SKM-1 treated with dmso at 0.1 percent for 144 hours (cell line): ENCODE results near the gene CDKL4.
"Not testable (repeated sequence)": the region's sequence is repeated elsewhere in the genome, so short reads cannot be mapped to it uniquely, and the experiment has no call there.

Source experiments
- DNase-seq: peaks from one replicate; lab custom pipeline; 2025; ENCODE audit not compliant: unreplicated experiment; lab: John Stamatoyannopoulos, UW

The CDKL4 gene

DNA sequence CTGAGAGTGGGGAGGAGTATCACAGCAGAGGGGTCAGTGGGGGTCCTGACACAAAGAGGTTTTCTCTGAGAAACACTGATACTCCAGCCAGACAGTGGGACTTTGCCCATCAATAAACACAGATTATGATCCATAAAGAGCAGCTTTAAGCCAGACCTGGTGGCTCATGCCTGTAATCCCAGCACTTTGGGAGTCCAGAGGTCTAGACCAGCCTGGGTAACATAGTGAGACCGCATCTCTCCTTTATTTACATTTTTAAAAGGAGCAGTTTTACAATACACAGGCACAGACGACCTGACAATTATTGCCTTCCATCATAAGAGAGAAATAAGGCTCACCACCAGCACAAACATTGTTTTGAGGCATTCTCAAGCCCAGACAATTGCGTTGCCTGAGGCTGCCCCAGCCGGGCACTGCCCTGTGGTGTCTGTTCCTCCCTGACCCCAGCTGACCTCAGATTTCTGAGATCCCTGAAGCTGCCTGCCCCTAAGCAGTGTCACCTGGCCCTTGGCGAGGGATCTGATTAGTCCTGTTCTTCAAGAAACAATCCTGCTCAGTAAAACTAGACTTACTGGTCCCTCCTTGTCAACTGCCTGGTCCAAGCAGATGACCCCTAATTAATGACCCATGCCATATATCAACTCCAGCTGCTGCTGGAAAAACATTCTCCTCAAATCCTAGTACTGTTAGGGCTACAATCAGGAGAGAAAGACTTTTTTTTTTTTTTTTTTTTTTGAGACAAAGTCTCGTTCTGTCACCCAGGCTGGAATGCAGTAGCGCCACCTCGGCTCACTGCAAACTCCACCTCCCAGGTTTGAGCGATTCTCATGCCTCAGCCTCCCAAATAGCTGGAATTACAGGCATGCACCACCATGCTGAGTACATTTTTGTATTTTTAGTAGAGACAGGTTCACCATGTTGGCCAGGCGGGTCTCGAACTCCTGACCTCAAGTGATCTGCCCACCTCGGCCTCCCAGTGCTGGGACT, 63.5 kb downstream of the CDKL4 start:
- DNase-seq: no peak

DNA sequence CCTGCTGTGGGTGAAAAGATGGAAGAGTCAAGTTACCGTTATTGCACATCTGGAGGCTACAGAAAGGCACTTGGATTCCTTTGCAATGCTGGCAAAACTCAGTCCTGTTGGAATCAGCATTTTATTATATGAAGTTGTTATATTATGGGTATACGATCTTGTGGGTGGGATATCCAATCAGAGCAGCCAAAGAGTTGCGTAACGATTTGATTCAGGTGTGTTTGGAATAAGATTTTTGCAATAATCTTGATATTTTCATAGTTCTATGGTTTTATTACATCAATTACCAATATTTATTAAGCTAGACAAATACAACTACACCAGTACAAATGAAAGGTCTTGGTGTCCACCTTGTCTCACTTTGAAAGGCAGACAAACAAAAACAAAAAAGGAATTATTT, 65.0 kb downstream of the CDKL4 start:
- DNase-seq: no peak

DNA sequence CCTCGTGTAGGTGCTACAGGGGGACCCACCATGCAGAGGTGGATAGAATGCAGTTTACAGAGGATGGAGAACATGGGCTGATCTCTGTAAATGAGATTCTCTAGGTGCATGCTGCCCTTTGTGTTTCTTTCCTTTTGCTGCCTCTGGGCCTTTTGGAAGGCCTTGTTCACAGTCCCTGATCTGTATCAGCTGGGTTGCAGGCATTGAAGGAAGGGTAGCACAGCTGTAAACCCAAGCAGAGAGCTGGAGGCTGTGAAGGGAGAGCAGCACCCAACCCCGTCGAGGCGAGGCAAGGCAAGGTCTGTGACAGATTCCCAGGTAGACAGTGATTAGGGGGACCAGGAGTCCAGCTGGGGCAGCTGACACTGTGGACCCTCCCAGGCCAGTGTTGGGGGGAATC, 66.8 kb downstream of the CDKL4 start:
- no peak for DNase-seq

DNA sequence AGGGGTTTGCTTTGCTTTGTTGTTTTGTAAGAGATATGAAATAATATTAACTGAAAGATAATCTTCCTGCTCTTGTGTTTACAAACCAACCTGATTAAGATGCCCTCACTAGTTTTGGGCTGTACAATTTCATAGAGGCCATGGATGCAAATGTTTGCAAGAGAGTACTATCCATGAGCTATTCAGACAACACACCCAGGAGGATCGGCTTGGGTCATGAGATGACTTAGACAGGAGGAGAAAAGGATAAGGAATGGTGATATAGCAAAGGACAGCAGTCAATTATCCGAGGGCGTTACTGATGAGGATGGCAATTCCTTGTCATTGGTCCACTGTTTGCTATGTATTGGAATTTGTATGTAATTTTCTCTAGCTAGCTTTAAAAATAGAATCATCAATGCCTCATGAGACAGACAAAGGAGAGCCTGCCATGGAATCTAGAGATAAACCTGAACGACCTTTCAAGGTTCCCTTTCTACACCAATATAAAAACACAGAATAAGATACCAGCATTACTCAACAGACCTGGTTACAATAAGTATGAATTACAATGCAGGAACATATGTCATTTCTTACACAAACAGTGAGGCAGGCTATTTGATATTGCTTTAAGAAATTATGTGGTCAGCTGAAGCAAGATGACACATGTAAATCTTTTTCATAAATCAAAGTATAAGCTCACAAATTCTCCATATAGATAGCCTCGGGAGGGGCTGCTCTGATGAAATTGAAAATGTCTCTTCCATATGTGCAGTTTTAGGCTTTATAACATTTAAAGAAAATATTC, 68.6 kb downstream of the CDKL4 start:
- no peak for DNase-seq

DNA sequence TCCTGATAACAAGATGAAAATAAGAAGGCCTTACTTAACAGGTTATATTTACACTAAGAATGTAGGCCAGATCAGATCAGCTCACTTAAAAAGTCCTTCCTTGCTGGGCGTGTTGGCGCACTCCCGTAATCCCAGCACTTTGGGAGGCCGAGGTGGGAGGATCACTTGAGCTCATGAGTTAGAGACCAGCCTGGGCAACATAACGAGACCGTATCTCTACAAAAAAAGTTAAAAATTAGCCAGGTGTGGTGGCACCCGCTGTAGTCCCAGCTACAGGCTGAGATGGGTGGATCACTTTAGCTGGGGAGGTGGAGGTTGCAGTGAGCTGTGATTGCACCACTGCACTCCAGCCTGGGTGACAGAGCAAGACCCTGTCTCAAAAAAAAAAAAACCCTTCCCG, 69.7 kb downstream of the CDKL4 start:
- DNase-seq: no peak

DNA sequence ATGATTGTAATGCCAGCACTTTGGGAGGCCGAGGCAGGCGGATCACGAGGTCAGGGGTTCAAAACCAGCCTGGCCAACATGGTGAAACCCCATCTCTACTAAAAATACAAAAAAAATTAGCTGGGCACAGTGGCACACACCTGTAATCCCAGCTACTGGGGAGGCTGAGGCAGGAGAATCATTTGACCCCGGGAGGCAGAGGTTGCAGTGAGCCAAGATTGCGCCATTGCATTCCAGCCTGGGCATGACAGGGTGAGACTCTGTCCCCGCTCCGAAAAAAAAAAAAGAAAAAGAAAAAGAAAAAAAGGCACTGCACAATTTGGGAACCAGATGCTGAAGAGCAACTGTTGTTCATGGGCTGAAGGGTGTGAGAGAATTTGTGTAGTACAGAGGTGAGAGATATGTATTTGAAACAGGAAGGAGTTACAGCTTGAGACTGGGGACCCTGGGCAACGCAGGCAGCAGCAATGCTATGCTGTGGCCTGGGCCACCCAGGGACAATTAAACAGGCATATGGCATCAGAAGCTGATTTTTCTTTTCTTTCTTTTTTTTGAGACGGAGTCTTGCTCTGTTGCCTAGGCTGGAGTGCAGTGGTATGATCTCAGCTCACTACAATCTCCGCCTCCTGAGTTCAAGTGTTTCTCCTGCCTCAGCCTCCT, 71.6 kb downstream of the CDKL4 start:
- DNase-seq: not testable (repeated sequence)

DNA sequence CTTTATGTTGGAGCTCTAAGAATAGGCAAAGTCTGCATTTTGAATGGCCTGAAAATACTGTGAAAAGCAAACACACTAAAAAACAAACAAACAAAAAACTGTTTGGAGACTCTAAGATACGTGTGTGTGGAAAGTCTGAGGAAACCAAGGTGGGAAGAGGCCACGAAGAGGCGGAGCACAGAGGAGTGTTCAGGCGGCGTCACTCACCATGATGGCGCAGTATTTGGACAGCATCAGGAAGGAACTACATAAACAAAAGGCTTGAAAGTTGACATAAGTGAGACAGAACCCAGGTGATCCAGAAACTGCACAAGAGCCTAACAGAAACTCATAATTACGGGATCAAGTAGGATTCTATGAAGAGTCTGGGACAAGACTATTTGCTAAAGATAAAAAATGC, 72.1 kb downstream of the CDKL4 start:
- DNase-seq: no peak

DNA sequence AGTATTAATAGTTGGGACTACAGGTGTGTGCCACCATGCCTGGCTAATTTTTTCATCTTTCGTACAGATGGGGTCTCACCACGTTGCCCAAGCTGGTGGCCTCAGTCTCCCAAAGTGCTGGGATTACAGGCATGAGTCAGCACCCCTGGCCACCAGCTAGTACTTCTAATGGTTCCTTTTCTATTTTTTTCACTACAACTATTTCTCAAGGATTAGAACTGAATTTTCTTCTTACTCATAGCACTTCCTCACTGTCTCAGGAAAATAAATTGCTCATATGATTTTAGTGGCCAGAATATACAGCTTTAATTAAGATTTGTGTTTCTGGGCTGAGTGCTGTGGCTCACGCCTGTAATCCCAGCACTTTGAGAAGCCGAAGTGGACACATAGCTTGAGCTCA, 79.7 kb downstream of the CDKL4 start:
- DNase-seq: no peak

DNA sequence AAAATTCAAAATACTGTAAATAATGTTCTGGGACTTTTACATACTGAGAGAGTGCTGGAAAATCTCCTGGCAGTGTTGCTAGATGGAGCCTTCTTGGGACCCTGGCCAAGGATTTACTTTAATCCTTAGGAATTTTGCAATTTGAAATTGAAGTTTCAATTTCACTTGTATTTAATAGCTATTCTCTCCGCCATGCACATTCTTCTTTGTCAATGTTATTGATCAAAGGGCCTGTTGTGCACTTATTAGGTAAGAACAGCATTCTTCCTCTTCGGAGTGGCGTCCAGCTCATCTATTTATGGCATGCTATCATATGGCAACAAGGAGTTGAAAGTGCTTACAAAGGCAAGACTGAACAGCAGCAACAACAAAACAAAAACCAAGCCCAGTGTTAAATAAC, 82.8 kb downstream of the CDKL4 start:
- no peak for DNase-seq

DNA sequence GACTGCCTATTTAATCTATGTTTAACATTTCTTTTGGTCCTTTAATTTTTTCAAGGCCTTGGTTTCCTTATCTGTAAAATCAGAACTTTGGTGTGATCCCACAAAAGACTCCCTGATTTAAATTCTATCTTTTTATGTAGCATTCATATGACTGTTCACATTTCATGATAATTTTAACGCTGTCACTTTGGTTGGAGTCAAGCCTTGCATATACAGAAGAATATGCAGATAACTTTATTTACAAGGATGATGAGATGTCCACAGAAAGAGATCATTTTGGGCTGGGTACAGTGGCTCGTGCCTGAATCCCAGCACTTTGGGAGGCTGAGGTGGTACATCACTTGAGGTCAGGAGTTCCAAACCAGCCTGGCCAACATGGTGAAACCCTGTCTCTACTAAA, 84.5 kb downstream of the CDKL4 start:
- no peak for DNase-seq

DNA sequence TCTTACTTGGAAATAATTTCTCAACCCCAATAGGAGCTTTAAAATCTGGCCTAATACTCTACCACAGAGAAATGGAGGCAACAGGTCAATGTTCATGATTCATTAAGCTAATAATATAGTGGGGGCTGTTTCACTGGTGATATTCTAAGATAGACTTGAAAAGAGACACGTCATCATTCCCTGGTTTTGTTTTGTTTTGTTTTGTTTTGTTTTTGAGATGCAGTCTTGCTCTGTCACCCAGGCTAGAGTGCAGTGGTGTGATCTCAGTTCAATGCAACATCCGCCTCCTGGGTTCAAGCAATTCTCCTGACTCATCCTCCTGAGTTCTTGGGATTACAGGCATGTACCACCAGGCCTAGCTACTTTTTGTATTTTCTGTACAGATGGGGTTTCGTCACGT, 85.4 kb downstream of the CDKL4 start:
- DNase-seq: no peak

DNA sequence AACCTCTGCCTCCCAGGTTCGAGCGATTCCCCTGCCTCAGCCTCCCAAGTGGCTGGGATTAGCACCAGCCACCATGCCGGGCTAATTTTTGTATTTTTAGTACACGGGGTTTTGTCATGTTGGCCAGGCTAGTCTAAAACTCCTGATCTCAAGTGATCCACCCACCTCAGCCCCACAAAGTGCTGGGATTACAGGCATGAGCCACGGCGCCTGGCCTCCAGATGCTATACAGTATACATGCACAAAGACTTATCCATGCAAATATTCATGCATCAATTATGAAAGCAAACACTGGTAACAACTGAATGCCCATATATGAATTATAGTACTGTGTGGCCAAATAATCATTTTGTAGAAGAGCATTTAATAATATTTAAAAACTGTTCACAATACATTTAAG, 86.9 kb downstream of the CDKL4 start:
- no peak for DNase-seq

DNA sequence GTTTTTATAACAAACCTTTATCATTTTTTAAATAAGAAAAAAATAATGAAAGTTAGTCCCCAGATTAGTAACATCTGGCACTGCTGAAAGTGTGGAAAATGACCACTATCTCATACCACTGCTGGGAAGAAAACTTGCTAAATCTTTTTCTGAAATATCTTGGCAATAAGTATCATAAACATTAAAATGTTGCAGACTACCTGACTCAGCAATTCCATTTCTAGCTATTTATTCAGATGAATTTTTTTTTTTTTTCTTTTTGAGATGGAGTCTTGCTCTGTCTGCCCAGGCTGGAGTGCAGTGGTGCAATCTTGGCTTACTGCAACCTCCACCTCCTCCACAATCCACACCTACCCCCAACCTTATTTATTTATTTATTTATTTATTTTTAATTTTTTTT, 87.7 kb downstream of the CDKL4 start:
- DNase-seq: no peak

DNA sequence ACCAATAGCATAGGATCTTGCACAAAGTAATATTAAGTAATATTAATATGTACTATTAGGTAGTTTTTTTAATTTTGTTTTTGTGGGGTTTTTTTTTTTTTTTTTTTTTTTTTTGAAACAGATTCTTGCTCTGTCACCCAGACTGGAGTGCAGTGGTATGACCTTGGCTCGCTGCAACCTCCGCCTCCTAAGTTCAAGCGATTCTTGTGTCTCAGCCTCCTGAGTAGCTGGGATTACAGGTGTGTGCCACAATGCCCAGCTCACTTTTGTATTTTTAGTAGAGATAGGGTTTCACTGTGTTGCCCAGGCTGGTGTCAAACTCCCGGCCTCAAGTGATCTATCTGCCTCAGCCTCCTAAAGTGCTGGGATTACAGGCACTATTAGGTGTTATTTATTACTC, 88.2 kb downstream of the CDKL4 start:
- not testable (repeated sequence) for DNase-seq

DNA sequence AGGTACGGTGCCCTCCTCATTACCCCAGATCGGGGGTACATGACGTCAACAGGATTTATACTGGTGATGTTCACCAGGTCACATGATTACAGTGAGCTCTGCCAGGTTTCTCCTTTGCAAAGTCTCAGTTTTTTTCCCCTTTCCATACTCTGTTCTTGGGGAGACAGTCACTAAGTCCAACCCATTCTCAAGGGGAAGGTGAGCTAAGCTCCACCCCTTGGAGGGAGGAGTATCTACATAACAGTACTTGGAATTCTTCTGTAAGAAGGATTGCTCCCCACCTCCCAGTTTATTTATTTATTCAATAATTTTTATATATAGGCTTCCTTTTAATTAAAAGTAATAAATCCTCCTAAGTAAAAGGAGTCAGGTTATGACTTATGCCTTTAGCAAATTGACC, 88.8 kb downstream of the CDKL4 start:
- no peak for DNase-seq

DNA sequence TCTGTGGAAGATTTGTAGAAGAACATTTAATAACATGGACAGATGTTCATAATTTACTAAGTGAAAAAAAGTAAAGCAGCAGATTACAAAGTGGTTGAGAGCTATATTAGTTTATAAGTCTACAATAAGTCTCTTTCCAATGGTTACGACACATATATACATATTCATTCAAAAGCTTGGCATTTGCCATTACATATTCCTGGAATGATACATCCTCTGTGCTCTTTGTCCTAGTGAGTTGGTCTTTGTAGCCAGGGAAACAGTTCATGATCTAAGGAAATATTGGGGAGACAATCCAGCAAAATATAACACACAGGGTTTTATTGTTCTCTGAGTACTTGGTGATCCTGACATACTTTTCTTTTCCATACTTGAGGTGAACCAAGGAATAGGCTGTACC, 90.5 kb downstream of the CDKL4 start:
- DNase-seq: no peak

DNA sequence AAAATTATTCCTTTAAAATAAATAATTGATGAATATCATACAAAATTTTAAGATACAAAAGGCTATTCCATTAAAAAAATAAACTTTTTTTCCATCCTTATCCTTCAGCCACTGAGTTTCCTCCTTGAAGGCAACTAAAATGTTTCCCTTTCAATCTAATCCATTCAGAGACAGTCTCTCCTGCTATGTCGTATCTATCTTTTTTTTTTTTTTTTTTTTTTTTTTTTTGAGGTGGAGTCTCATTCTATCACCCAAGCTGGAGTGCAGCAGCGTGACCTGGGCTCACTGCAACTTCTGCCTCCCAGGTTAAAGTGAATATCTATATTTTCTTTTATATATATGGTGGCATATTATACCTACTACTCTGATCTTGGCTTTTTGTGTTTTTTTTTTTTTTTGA, 91.3 kb downstream of the CDKL4 start:
- DNase-seq: no peak

DNA sequence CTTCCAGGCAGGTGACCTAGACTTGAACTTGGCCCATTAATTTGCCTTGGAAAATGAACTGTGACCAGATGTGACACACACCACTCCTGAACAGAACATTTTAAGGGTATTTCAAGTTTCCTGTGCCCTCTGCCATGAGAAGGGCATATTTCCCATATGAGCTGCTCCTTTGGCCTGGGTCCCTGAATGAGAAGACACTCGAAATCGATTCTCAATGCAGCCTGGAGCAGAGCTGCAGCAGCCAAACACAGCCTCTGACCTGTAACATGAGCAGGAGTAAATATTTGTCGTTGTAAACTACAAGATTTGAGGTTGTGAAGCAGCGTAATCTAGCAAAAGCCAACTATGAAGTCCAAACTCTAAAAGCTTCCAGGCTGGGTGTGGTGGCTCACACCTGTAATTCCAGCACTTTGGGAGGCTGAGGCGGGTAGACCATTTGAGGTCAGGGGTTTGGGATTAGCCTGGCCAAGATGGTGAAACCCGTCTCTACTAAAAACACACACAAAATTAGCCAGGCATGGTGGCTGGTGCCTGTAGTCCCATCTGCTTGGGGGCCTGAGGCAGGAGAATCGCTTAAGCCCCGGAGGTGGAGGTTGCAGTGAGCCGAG, 92.8 kb downstream of the CDKL4 start:
- no peak for DNase-seq

DNA sequence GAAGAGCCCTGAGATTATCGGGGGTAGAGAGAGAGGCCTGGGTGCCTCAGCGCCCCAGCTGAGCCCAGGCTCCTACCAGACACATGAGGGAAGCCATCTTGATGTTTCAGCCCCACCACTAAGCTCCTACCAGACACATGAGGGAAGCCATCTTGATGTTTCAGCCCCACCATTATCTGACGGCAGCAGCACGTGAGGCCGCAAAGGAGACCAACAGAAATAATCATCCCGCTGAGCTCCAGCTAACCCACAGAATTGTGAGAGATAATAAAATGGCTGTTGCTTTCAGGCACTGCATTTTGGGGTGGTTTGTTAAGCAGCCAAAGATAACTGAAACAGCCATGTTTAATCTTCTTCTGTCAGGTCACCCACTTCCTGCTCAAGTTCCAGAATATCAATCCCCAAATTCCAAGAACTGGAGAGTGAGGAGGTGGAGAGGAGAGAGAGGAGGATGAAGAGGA, 93.6 kb downstream of the CDKL4 start:
- DNase-seq: no peak

DNA sequence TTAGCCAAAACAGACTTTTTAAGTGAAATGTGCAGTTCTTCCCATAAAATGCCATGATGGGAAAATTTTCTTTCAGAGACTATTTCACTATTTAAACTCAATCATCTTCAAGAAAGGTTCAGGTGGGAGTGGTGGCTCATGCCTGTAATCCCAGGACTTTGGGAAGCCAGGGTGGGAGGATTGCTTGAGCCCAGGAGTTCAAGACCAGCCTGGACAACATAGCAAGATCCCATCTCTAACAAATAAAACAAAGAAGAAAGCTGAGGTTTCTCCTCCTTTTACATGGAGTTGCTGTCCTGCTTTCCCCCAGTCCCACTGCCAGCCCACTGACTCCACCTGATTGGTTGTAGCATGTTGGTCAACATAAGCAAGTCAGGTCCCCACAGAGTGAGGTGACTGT, 97.1 kb downstream of the CDKL4 start:
- no peak for DNase-seq

DNA sequence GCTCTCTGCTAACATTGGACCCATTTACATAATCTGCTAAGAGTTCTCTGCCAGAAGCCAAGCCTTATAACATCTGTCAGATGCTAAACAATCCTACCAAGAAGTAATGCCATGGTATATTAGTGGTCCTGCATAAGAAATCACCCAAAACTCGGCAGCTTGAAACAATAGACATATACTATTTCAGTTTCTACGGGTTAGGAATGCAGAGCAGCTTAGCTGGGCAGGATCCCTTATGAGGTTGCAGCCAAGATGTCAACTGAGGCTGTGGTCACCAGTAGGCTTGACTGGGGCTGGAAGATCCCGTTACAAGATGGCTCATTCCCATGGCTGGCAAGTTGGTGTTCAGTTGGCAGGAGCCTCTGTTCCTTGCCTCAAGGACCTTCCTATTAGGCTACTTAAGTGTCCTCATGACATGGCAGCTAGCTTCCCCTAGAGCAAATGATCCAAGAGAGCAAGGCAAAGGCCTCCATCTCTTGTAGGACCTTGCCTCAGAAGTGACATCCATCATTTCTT, 97.8 kb downstream of the CDKL4 start:
- no peak for DNase-seq
